Loucy (cell line): Measurements from ENCODE around the gene CCDC71L.

Experiments used
- EZH2phosphoT487 ChIP-seq: fragments of 200-600 bp; IDR thresholded peaks from 2 replicates; pipeline ENCODE4 v1.6.1; 2018; ENCODE audit warnings: antibody characterized with exemption, mild to moderate bottlenecking, moderate library complexity, borderline replicate concordance
- TF ChIP-seq, protein P1 (sequence below): fragments of 200-600 bp; sonication (generic); conservative IDR thresholded peaks from 2 replicates; pipeline ENCODE4 v1.5.1; 2014; ENCODE audit warnings: mild to moderate bottlenecking, antibody characterized with exemption, low read length

DNA sequence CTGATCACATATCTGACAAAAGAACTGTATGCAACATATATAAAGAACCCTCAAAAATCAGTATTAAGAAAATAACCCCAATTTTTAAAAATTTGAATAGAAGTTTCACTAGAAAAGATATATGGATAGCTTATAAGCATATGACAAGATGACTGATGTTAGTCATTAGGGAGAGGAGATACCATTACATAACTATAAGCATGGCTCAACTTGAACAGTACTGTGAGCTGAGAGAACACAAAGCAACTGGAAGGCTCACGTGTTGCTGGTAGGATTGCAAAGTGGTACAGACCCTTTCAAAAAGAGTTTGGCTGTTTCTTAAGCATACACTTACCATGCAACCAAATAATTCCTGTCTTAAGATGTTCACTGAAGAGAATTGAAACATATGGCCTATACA lies 14.7 kb downstream of the CCDC71L start:
- TF ChIP-seq, protein P1, sequence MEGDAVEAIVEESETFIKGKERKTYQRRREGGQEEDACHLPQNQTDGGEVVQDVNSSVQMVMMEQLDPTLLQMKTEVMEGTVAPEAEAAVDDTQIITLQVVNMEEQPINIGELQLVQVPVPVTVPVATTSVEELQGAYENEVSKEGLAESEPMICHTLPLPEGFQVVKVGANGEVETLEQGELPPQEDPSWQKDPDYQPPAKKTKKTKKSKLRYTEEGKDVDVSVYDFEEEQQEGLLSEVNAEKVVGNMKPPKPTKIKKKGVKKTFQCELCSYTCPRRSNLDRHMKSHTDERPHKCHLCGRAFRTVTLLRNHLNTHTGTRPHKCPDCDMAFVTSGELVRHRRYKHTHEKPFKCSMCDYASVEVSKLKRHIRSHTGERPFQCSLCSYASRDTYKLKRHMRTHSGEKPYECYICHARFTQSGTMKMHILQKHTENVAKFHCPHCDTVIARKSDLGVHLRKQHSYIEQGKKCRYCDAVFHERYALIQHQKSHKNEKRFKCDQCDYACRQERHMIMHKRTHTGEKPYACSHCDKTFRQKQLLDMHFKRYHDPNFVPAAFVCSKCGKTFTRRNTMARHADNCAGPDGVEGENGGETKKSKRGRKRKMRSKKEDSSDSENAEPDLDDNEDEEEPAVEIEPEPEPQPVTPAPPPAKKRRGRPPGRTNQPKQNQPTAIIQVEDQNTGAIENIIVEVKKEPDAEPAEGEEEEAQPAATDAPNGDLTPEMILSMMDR = no peak
- no peak for TF ChIP-seq EZH2phosphoT487
